SH-SY5Y (cell line): Measurements from ENCODE around the gene ITFG2.

ENCODE experiments used
- GATA2 ChIP-seq: IDR thresholded peaks from 2 replicates; pipeline ENCODE4 v1.6.1; 2011; ENCODE audit warnings: mild to moderate bottlenecking, low read depth, low read length
- GATA3 ChIP-seq: IDR thresholded peaks from 2 replicates; pipeline ENCODE4 v1.6.1; 2011; ENCODE audit warnings: low read depth, mild to moderate bottlenecking, low read length, moderate library complexity

- no peak for TF ChIP-seq GATA3
- TF ChIP-seq GATA2 = no peak
These were observed 51.7 kb downstream of the ITFG2 start for GRCh38 chr12:2864198-2864597.
